ENCODE data around the gene ADH6.
"Not testable (repeated sequence)": the region's sequence is repeated elsewhere in the genome, so short reads cannot be mapped to it uniquely, and the experiment has no call there.

DNA sequence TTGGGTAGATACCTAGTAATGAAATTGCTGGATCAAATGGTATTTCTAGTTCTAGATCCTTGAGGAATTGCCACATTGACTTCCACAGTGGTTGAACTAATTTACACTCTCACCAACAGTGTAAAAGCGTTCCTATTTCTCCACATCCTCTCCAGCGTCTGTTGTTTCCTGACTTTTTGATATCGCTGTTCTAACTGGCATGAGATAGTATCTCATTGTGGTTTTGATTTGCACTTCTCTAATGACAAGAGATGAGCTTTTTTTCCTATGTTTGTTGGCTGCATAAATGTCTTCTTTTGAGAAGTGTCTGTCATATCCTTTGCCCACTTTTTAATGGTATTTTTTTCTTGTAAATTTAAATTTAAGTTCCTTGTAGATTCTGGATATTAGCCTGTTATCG, 8.6 kb upstream of the ADH6 start:
- TF ChIP-seq POLR2A (IDR thresholded peaks at IDR 0.05; ENCODE audit: low read length); GATA1 (IDR thresholded peaks at IDR 0.05; ENCODE audit: low read depth, low read length): not testable (repeated sequence)

Data from erythroblast (primary cell).